HT1080 (cell line): Measurements from ENCODE around the gene MLXIP. TPM values are rescaled to one million over a fixed set of nuclear protein-coding genes. Genes with fewer than 3 reads are reported as not detected.
"Not testable (repeated sequence)": the region's sequence is repeated elsewhere in the genome, so short reads cannot be mapped to it uniquely, and the experiment has no call there.

ENCODE experiments used
- DNase-seq: peaks from one replicate; pipeline ENCODE4 v3.0.0-alpha.2; 2015; ENCODE audit warnings: low read depth
- total RNA-seq: library from RNA; depleted of rRNA; stranded (reverse); fragments of >200 nt; shearing (Covaris generic); gene quantifications from 2 replicates; pipeline ENCODE4 v1.2.3, GENCODE V29; 2014

Gene MLXIP
- total RNA-seq, 1 experiment from 2014 or later = 10.9 TPM

- no peak for DNase-seq
Measured at GRCh38 chr12:122145505-122146330, 67.2 kb downstream of the MLXIP start.

- DNase-seq = no peak
Measured at GRCh38 chr12:122147514-122148290, 69.1 kb downstream of the MLXIP start.

GRCh38 chr12:122148657-122149056 lies 70.1 kb downstream of the MLXIP start:
- no peak for DNase-seq

GRCh38 chr12:122150127-122150681 lies 71.6 kb downstream of the MLXIP start:
- no peak for DNase-seq

- no peak for DNase-seq
Measured at GRCh38 chr12:122152754-122153153, 74.2 kb downstream of the MLXIP start.

- DNase-seq = no peak
Measured at GRCh38 chr12:122155705-122156104, 77.1 kb downstream of the MLXIP start.

- no peak for DNase-seq
Measured at GRCh38 chr12:122158700-122159285, 80.2 kb downstream of the MLXIP start.

GRCh38 chr12:122159882-122160281 lies 81.3 kb downstream of the MLXIP start:
- no peak for DNase-seq

GRCh38 chr12:122160761-122161160 lies 82.2 kb downstream of the MLXIP start:
- DNase-seq = no peak

GRCh38 chr12:122161682-122162081 lies 83.1 kb downstream of the MLXIP start:
- no peak for DNase-seq

GRCh38 chr12:122162976-122163375 lies 84.4 kb downstream of the MLXIP start:
- no peak for DNase-seq

- DNase-seq = no peak
Measured at GRCh38 chr12:122166422-122167349, 88.1 kb downstream of the MLXIP start.

GRCh38 chr12:122167356-122167925 lies 88.9 kb downstream of the MLXIP start:
- no peak for DNase-seq

GRCh38 chr12:122168492-122168891 lies 89.9 kb downstream of the MLXIP start:
- DNase-seq = no peak

- DNase-seq = no peak
Measured at GRCh38 chr12:122171399-122171798, 92.8 kb downstream of the MLXIP start.

GRCh38 chr12:122172262-122172939 lies 93.8 kb downstream of the MLXIP start:
- DNase-seq = no peak

- no peak for DNase-seq
Measured at GRCh38 chr12:122174155-122174845, 95.7 kb downstream of the MLXIP start, which contains the start of gene IL31. IL31 (minus strand) TSS chr12:122174221; CDS start chr12:122174172, 49 bp downstream.

GRCh38 chr12:122176473-122176872 lies 97.9 kb downstream of the MLXIP start:
- DNase-seq = not testable (repeated sequence)
